ENCODE data around the gene MRM2.

The MRM2 gene

DNA sequence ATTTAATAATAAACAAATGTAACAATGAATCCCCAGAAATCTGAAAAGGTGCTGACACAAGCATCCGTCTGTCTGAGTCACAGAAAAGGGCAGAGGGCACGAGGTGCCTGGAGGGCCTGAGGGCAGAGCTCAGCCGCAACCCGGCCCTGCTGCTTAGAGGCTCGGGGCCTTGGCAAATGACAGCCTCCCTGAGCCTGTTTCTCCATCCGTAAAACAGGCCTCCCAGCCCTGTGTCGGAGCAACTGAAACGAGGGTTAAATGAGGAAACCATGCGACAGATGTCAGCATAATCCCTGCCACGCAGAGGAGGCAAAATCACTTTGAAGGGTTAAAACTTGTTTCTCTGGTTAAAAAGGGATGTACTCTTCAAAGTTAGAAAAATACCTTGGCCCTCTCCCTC, 24.9 kb upstream of the MRM2 start:
- DNase-seq (ENCODE audit: low read depth in 3 of 3) = no peak

GRCh38 chr7:2264158-2264557, 22.2 kb upstream of the MRM2 start:
- DNase-seq (ENCODE audit: low read depth in 3 of 3) = no peak

GRCh38 chr7:2263176-2263575, 21.2 kb upstream of the MRM2 start:
- DNase-seq (ENCODE audit: low read depth in 3 of 3) = no peak

DNA sequence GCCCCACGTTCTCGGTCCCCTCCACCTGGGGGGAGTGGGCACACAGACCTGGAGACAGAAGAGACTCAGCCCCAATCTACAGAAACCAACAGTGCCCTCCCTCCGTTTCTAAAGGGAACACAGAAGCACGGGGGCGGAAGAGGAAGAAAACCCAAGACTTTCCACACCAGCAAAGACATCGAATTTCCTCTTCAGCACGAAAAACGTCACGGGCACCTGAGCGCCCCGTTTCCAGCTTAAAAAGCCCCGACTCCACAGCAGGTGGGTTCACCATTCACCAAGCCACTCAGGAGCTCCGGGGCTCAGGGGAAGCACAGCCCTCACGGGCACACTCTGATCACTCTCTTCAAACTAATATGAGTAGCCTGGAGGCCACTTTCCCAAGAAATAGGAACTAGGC, 19.6 kb upstream of the MRM2 start:
- peak in 2 of 3 experiments; percentile 17 to 24 for DNase-seq (ENCODE audit: low read depth in 3 of 3)

- DNase-seq (ENCODE audit: low read depth in 3 of 3) = no peak
These were observed 18.8 kb upstream of the MRM2 start for GRCh38 chr7:2260820-2261219.

GRCh38 chr7:2259480-2259879, 17.5 kb upstream of the MRM2 start:
- DNase-seq (ENCODE audit: low read depth in 3 of 3) = no peak

GRCh38 chr7:2258661-2259365, 16.8 kb upstream of the MRM2 start:
- DNase-seq (ENCODE audit: low read depth in 3 of 3) = no peak

DNA sequence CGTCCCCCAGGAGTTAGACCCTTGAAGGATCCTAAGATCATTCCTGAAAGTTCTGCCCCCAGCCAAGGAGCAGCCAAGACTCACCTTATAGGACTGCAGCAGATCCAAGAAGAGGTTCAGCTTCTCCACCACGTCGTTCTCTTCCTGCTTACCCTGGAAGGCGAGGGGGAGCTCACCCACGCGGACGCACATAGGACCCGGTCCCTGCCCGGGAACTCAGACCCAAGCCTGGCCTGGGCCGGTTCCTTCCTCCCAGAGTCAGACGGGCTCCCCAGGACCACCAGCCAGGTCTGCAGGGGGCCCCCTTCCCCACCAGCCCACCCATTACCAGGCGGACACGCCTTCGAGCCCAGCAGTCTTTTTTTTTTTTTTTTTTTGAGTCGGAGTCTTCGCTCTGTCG, 15.6 kb upstream of the MRM2 start:
- no peak for DNase-seq (ENCODE audit: low read depth in 3 of 3)

GRCh38 chr7:2257046-2257551, 15.1 kb upstream of the MRM2 start:
- no peak for DNase-seq (ENCODE audit: low read depth in 3 of 3)

DNA sequence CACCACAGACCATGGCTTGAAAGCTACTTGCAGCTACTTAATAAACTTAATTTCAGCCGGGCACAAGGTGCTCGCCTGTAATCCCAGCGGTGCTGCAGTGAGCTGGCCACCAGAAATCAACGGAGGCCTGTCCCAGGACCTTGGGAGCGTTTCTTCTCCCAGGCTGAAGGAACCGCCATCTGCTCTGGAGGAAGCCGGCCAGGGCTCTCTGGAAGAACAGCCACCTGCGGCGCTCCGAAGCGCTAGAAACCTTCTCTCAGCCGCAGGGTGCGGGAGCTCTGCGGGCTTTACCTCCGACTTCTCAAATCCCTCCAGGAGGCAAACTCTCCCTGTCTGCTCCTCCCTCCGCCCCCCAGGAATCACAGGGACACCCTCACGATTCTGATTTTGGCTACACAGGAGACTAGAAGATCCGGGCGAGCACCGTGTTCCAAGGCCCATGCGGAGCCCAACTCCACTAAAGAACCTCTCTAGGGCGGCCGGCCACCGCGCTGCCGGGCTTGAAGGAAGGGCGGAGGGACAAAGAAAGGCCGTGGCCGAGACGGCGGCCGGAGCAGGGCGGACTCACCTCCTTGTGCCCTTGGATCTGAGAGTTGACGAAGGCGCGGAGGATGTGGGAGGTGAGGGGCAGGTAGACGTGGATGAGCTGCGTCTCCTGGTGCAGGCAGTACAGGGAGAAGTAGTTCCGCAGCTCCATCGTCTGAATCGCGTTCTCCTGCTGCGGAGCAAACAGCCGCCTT, 14.5 kb upstream of the MRM2 start:
- no peak for DNase-seq (ENCODE audit: low read depth in 3 of 3)

DNA sequence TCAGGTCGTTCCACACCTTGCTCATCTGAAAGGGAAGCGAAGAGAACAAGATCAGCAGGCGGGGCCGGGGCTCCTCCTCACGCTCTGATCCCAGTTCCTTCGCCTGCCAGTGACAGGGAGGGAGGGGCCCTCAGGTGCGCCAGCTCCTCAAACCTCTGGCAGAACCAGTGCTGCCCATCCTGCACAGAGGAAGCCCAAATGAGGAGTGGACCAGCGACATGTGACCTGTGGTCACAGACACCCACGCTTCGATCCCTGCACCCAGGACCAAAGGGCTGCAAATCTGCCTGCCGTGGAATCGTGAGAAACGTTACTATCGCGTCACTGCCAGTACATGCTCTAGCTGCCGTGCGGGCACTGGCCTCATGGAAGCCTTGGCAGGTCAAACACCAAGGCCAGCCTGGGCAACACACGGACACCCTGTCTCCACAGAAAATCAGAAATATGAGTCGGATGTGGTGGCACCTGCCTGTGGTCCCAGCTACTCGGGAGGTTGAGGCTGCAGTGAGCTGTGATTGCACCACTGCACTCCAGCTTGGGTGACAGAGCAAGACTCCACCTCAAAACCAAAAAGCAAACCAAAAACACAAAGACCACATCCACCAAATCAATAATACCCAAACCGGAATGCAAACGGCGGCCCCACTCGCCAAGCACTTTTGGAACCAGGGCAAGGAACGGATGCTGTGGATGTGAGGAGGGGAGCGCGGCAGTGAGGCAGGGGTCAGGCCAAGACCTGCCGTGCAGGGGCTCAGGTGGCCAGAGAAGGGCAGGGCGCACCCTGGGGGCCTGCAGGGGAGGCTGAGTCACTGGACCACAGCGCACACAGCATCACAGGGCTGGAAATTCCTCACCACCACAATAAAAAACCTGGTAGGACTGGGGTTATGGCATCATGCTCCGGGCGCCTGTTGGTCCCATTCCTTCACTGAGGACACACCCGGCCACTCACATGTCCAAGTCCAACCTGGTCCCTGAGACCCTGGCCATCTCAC, 13.4 kb upstream of the MRM2 start:
- no peak for DNase-seq (ENCODE audit: low read depth in 3 of 3)

- no peak for DNase-seq (ENCODE audit: low read depth in 3 of 3)
These were observed 12.6 kb upstream of the MRM2 start for GRCh38 chr7:2254429-2255144.

DNA sequence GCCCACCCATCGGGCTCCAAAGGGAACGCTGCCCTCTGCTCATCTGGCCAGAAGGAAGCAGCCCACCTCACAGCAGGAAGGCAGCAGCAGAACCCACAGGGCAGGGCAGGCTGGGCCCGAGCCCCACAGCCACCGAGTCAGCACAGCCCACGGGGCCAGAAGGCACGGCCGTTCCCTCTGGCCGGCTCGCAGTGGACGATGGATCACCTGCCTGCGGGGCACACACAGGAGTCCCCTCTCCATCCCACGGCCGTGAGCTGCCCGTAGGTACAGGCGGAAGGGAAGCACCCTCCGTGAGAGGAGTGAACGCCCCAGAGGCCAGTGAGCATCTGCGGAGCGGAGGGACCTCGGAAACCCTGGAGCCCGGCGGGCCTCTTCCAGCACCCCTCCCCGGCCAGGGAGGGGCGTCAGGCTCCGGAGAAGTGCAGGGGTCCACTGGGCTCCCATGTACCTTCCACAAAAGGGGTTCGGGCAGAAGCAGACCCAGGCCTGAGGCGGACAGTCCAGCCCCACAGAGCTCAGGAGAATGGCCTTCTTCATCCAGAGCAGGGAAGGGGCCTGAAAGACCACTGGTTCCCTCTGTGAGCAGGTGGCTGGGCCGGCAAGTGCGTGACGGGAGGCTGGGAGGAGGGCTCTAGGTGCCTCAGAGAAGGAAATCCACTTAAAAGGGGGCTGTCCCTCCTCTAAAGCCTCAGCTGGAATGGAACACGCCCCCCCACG, 11.7 kb upstream of the MRM2 start:
- DNase-seq (ENCODE audit: low read depth in 3 of 3) = no peak

- DNase-seq (ENCODE audit: low read depth in 3 of 3) = no peak
These were observed 11.0 kb upstream of the MRM2 start for GRCh38 chr7:2253021-2253420.

- DNase-seq (ENCODE audit: low read depth in 3 of 3) = no peak
These were observed 10.1 kb upstream of the MRM2 start for GRCh38 chr7:2251841-2252771.

GRCh38 chr7:2251381-2251780, 9.4 kb upstream of the MRM2 start:
- DNase-seq (ENCODE audit: low read depth in 3 of 3) = no peak

DNA sequence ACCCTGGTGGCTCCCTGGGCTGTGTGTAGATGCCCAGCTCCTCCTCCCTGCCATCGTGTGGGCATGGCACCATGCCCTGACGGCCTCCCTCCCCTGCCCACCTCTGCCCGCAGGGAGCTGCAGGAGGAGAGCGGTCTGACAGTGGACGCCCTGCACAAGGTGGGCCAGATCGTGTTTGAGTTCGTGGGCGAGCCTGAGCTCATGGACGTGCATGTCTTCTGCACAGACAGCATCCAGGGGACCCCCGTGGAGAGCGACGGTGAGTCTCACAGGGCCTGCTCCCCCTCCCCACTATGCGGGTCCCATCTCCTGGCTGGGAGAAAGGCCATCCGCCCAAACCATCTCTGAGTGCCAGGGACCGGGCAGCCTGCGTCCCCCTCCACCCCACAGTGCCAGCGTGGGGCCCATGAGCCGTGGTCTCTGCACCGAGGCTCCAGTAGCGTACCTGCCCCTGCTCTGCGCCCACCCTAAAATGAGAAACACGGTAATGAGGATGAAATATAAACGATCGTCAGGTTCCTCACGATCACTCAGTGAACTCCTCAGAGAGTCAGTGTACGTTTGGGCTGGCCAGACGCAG, 7.8 kb upstream of the MRM2 start:
- no peak for DNase-seq (ENCODE audit: low read depth in 3 of 3)

DNA sequence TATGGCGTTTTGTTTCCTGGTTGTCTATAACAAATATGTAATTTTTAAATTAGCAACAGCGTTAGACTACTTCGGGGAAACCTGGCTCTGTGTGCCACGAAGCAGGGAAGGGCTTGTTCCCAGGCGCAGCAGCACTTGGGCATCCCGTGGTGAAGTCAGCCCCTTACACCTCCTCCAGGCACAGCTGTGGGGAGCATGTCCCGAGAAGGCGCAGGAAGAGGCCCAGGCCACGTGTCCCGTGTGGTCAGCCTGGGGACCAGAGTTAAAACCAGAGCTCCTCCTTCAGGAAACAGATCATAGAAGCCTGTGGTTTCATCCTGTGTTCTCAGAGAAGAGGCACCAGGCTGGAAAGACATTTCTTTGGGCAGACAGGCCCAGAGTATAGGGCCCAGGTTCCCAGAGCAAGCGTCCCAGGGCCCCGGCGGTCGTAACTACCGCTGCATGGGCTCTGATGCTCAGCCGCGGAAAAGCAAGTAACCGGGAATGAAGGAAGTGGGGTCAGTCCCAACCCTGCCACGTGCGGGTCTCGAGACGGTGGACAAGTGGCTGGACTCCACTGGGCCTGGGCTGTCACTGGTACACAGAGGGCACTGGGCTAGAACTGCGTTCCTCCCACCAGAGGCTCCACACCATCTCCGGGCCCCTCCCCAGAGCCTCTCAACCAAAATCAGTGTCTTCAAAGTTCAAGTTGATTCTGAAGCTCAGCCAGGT, 7.1 kb upstream of the MRM2 start:
- no peak for DNase-seq (ENCODE audit: low read depth in 3 of 3)
